Measurements from ENCODE around the gene RCOR1. TPM values are rescaled to one million over a fixed set of nuclear protein-coding genes. Genes with fewer than 3 reads are reported as not detected.
A peak's percentile ranks its signal among the peaks of the same experiment; 100 is the strongest.

Gene RCOR1
- total and polyA plus RNA-seq, 5 donors from 2014 or later: 0.40 to 28.1 (median 0.51) TPM

DNA sequence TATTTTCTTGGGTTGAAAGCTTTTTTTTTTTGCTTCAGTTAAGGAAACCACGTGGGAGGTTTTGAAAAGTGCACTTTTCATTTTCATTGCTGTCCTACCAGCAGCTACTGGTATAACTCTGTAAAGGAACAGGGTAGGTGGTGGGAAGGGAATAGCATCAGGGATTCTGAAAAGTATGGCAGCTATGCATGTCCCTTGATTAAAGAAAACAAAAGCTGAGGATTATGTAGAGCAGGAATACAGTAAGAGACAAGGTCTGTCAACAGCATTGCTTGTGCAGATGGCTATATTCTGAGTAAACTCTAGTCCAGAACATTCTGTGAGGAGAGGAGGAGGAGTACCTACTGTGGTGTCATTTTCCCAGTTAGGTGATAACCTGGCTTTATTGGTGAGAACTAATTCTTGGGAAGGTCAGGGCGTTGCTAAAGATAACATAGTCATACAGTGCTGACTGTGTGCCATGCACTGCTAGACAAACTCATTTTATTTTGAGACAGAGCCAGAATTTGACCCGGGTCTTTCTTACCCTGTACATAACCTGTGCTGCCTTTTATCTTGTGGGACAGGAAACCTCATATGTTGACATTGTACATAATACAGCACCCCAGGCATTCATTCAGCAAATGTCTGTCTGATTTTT is 104.5 kb downstream of the RCOR1 start:
- no peaks in the 10 kb centered on the region for H3K27me3 Mint-ChIP-seq
- peaks cover 10% of the 10 kb centered on the region for H3K36me3 Mint-ChIP-seq
- peaks cover 22 to 42% (median 38%) of the 10 kb centered on the region in 4 donors for H3K4me1 Mint-ChIP-seq
- H3K27me3 ChIP-seq (ENCODE audit: control insufficient read depth, insufficient read depth, low read length): no peaks in the 10 kb centered on the region
- ATAC-seq (ENCODE audit: low read depth in 2 of 2) (peak in 1 of 2 donors; percentile 39), DNase-seq (no peak)
- H3K27ac Mint-ChIP-seq: no peak overlapping the region
- H3K9me3 ChIP-seq (ENCODE audit: control insufficient read depth in 2 of 2, low read length in 2 of 2): no peaks in the 10 kb centered on the region
- peaks cover 5% of the 10 kb centered on the region for H3K4me1 ChIP-seq (ENCODE audit: control insufficient read depth, insufficient read depth, low read length, poor library complexity, severe bottlenecking)
- H3K27ac ChIP-seq (ENCODE audit: insufficient read depth, low read length, poor library complexity, severe bottlenecking): no peak overlapping the region
- H3K9me3 Mint-ChIP-seq: no peaks in the 10 kb centered on the region
- no peak overlapping the region for H3K4me3 ChIP-seq (ENCODE audit: low read depth, low read length)
- H3K4me3 Mint-ChIP-seq: no peak overlapping the region
- H3K36me3 ChIP-seq (ENCODE audit: control insufficient read depth, insufficient read depth, low read length): peaks cover 3% of the 10 kb centered on the region

GRCh38 chr14:102697501-102697900 is 105.1 kb downstream of the RCOR1 start:
- H3K9me3 Mint-ChIP-seq: peaks cover 0 to 1% (median 0%) of the 10 kb centered on the region in 7 donors
- peaks cover 22 to 42% (median 36%) of the 10 kb centered on the region in 4 donors for H3K4me1 Mint-ChIP-seq
- H3K27ac Mint-ChIP-seq: no peak overlapping the region
- no peak overlapping the region for H3K4me3 Mint-ChIP-seq
- DNase-seq (no peak), ATAC-seq (ENCODE audit: low read depth in 2 of 2) (no peak)
- no peaks in the 10 kb centered on the region for H3K9me3 ChIP-seq (ENCODE audit: control insufficient read depth in 2 of 2, low read length in 2 of 2)
- no peak overlapping the region for H3K27ac ChIP-seq (ENCODE audit: insufficient read depth, low read length, poor library complexity, severe bottlenecking)
- peaks cover 14% of the 10 kb centered on the region for H3K36me3 Mint-ChIP-seq
- no peaks in the 10 kb centered on the region for H3K27me3 Mint-ChIP-seq
- no peaks in the 10 kb centered on the region for H3K27me3 ChIP-seq (ENCODE audit: control insufficient read depth, insufficient read depth, low read length)
- peaks cover 6% of the 10 kb centered on the region for H3K36me3 ChIP-seq (ENCODE audit: control insufficient read depth, insufficient read depth, low read length)
- peaks cover 5% of the 10 kb centered on the region for H3K4me1 ChIP-seq (ENCODE audit: control insufficient read depth, insufficient read depth, low read length, poor library complexity, severe bottlenecking)
- no peak overlapping the region for H3K4me3 ChIP-seq (ENCODE audit: low read depth, low read length)

- Mint-ChIP-seq H3K4me1 (peaks cover 18 to 40% (median 28%) of the 10 kb centered on the region in 4 donors), H3K36me3 (peaks cover 23% of the 10 kb centered on the region), H3K9me3 (peaks cover 0 to 8% (median 2%) of the 10 kb centered on the region in 7 donors)
These were observed 107.1 kb downstream of the RCOR1 start for GRCh38 chr14:102699416-102700110.

DNA sequence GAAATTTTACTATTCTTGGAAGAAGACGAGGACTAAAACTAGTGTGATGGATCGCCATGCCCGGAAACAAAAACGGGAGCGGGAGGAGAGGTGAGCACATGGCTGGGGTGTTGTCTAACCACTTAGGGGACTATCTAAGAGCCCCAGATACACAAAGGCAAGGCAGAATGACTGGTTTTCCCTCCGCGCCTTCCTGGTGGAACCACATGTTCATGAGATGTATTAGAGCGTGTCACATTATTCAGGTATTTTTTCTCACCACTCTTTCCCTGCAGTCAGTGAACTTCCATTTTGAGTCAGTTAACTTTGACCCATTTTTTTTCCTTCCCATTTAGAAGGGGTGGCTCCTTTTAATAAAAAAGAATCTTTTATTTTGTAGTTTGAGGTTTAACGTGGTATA is 116.0 kb downstream of the RCOR1 start:
- Mint-ChIP-seq H3K27me3 (no peaks in the 10 kb centered on the region), H3K36me3 (peaks cover 28% of the 10 kb centered on the region), H3K4me1 (no peaks in the 10 kb centered on the region), H3K9me3 (no peaks in the 10 kb centered on the region), H3K4me3 (no peak overlapping the region), H3K27ac (no peak overlapping the region)
- peaks cover 0 to 2% of the 10 kb centered on the region in 2 experiments for H3K9me3 ChIP-seq (ENCODE audit: control insufficient read depth in 2 of 2, low read length in 2 of 2)
- DNase-seq (no peak), ATAC-seq (ENCODE audit: low read depth in 2 of 2) (no peak)
- no peak overlapping the region for H3K27ac ChIP-seq (ENCODE audit: insufficient read depth, low read length, poor library complexity, severe bottlenecking)
- H3K4me1 ChIP-seq (ENCODE audit: control insufficient read depth, insufficient read depth, low read length, poor library complexity, severe bottlenecking): no peaks in the 10 kb centered on the region
- no peak overlapping the region for H3K4me3 ChIP-seq (ENCODE audit: low read depth, low read length)
- H3K27me3 ChIP-seq (ENCODE audit: control insufficient read depth, insufficient read depth, low read length): no peaks in the 10 kb centered on the region
- H3K36me3 ChIP-seq (ENCODE audit: control insufficient read depth, insufficient read depth, low read length): peaks cover 42% of the 10 kb centered on the region

More at GRCh38 chr14:102699416-102700110, 107.1 kb downstream of the RCOR1 start:
- Histone ChIP-seq H3K36me3 (ENCODE audit: control insufficient read depth, insufficient read depth, low read length) (peaks cover 10% of the 10 kb centered on the region), H3K4me3 (ENCODE audit: low read depth, low read length) (no peak overlapping the region), H3K9me3 (ENCODE audit: control insufficient read depth in 2 of 2, low read length in 2 of 2) (no peaks in the 10 kb centered on the region), H3K27me3 (ENCODE audit: control insufficient read depth, insufficient read depth, low read length) (no peaks in the 10 kb centered on the region), H3K4me1 (ENCODE audit: control insufficient read depth, insufficient read depth, low read length, poor library complexity, severe bottlenecking) (peaks cover 2% of the 10 kb centered on the region), H3K27ac (ENCODE audit: insufficient read depth, low read length, poor library complexity, severe bottlenecking) (no peak overlapping the region)
- H3K27ac Mint-ChIP-seq: peak overlapping the region in 1 of 3 donors; percentile 43
- no peaks in the 10 kb centered on the region for H3K27me3 Mint-ChIP-seq
- ATAC-seq (ENCODE audit: low read depth in 2 of 2) (no peak), DNase-seq (no peak)
- H3K4me3 Mint-ChIP-seq: no peak overlapping the region

- H3K9me3 ChIP-seq (ENCODE audit: control insufficient read depth in 2 of 2, low read length in 2 of 2): no peaks in the 10 kb centered on the region
These were observed 118.8 kb downstream of the RCOR1 start for GRCh38 chr14:102711207-102711606.

GRCh38 chr14:102711946-102712345 is 119.5 kb downstream of the RCOR1 start:
- no peaks in the 10 kb centered on the region for H3K27me3 ChIP-seq (ENCODE audit: control insufficient read depth, insufficient read depth, low read length)
- Mint-ChIP-seq H3K27ac (peak overlapping the region in 1 of 3 donors; percentile 4), H3K4me1 (peaks cover 0 to 5% (median 2%) of the 10 kb centered on the region in 4 donors), H3K9me3 (no peaks in the 10 kb centered on the region), H3K36me3 (peaks cover 40% of the 10 kb centered on the region), H3K4me3 (no peak overlapping the region), H3K27me3 (no peaks in the 10 kb centered on the region)
- DNase-seq (no peak), ATAC-seq (ENCODE audit: low read depth in 2 of 2) (no peak)
- H3K4me3 ChIP-seq (ENCODE audit: low read depth, low read length): no peak overlapping the region
- H3K36me3 ChIP-seq (ENCODE audit: control insufficient read depth, insufficient read depth, low read length): peaks cover 32% of the 10 kb centered on the region
- no peaks in the 10 kb centered on the region for H3K9me3 ChIP-seq (ENCODE audit: control insufficient read depth in 2 of 2, low read length in 2 of 2)
- H3K4me1 ChIP-seq (ENCODE audit: control insufficient read depth, insufficient read depth, low read length, poor library complexity, severe bottlenecking): no peaks in the 10 kb centered on the region
- no peak overlapping the region for H3K27ac ChIP-seq (ENCODE audit: insufficient read depth, low read length, poor library complexity, severe bottlenecking)

More at GRCh38 chr14:102711207-102711606, 118.8 kb downstream of the RCOR1 start:
- ATAC-seq (ENCODE audit: low read depth in 2 of 2) (no peak), DNase-seq (no peak)
- Histone ChIP-seq H3K27me3 (ENCODE audit: control insufficient read depth, insufficient read depth, low read length) (no peaks in the 10 kb centered on the region), H3K27ac (ENCODE audit: insufficient read depth, low read length, poor library complexity, severe bottlenecking) (no peak overlapping the region), H3K36me3 (ENCODE audit: control insufficient read depth, insufficient read depth, low read length) (peaks cover 35% of the 10 kb centered on the region), H3K4me1 (ENCODE audit: control insufficient read depth, insufficient read depth, low read length, poor library complexity, severe bottlenecking) (no peaks in the 10 kb centered on the region), H3K4me3 (ENCODE audit: low read depth, low read length) (no peak overlapping the region)
- H3K4me1 Mint-ChIP-seq: peaks cover 0 to 4% (median under 1%) of the 10 kb centered on the region in 4 donors
- H3K27ac Mint-ChIP-seq: no peak overlapping the region
- no peaks in the 10 kb centered on the region for H3K27me3 Mint-ChIP-seq
- no peaks in the 10 kb centered on the region for H3K9me3 Mint-ChIP-seq
- no peak overlapping the region for H3K4me3 Mint-ChIP-seq
- H3K36me3 Mint-ChIP-seq: peaks cover 38% of the 10 kb centered on the region

GRCh38 chr14:102717276-102717675 is 124.8 kb downstream of the RCOR1 start:
- Histone ChIP-seq H3K4me1 (ENCODE audit: control insufficient read depth, insufficient read depth, low read length, poor library complexity, severe bottlenecking) (no peaks in the 10 kb centered on the region), H3K9me3 (ENCODE audit: control insufficient read depth in 2 of 2, low read length in 2 of 2) (no peaks in the 10 kb centered on the region)
- H3K9me3 Mint-ChIP-seq: no peaks in the 10 kb centered on the region

More at GRCh38 chr14:102717276-102717675, 124.8 kb downstream of the RCOR1 start:
- Mint-ChIP-seq H3K27ac (peak overlapping the region in 2 of 3 donors; percentile 7 to 78), H3K27me3 (no peaks in the 10 kb centered on the region), H3K36me3 (peaks cover 56% of the 10 kb centered on the region), H3K4me3 (peak overlapping the region in 1 of 4 donors; percentile 32), H3K4me1 (peaks cover 0 to 13% (median 9%) of the 10 kb centered on the region in 4 donors)
- DNase-seq: peak in 1 of 3 donors; percentile 8
- no peak for ATAC-seq (ENCODE audit: low read depth in 2 of 2)
- Histone ChIP-seq H3K4me3 (ENCODE audit: low read depth, low read length) (no peak overlapping the region), H3K27me3 (ENCODE audit: control insufficient read depth, insufficient read depth, low read length) (no peaks in the 10 kb centered on the region), H3K36me3 (ENCODE audit: control insufficient read depth, insufficient read depth, low read length) (peaks cover 36% of the 10 kb centered on the region), H3K27ac (ENCODE audit: insufficient read depth, low read length, poor library complexity, severe bottlenecking) (no peak overlapping the region)
